DOHH2 (cell line): Measurements from ENCODE around the gene VGLL4.

Experiments
- H3F3A ChIP-seq: fragments of 200-600 bp; sonication (generic), shearing (Covaris generic); 2 replicates; pipeline ENCODE4 v1.6.0; 2016; ENCODE audit warnings: antibody characterized with exemption, mild to moderate bottlenecking; ENCODE audit not compliant: control insufficient read depth, insufficient read depth
- H3K27ac ChIP-seq: fragments of 200-600 bp; sonication (generic); 2 replicates; pipeline ENCODE4 v1.5.1; 2014; ENCODE audit warnings: low read depth, mild to moderate bottlenecking, low read length, moderate library complexity
- H3K27me3 ChIP-seq: fragments of 200-600 bp; sonication (generic); 2 replicates; pipeline ENCODE4 v1.6.1; 2014; ENCODE audit warnings: mild to moderate bottlenecking, low read length, mixed read lengths; ENCODE audit not compliant: control insufficient read depth
- H3K36me3 ChIP-seq: fragments of 200-600 bp; sonication (generic); 2 replicates; pipeline ENCODE4 v1.6.1; 2014; ENCODE audit warnings: mild to moderate bottlenecking, low read length, moderate library complexity, mixed read lengths; ENCODE audit not compliant: control insufficient read depth
- H3K4me1 ChIP-seq: fragments of 200-600 bp; sonication (generic); 2 replicates; pipeline ENCODE4 v1.6.1; 2014; ENCODE audit warnings: mild to moderate bottlenecking, low read length, mixed read lengths; ENCODE audit not compliant: control insufficient read depth
- H3K4me2 ChIP-seq: fragments of 200-600 bp; sonication (generic); 2 replicates; pipeline ENCODE4 v1.6.0; 2014; ENCODE audit warnings: mild to moderate bottlenecking, low read length, moderate library complexity
- H3K4me3 ChIP-seq: fragments of 200-600 bp; sonication (generic); 2 replicates; pipeline ENCODE4 v1.5.1; 2014; ENCODE audit warnings: mild to moderate bottlenecking, low read length, mixed read lengths
- H3K79me2 ChIP-seq: fragments of 200-600 bp; sonication (generic); 2 replicates; pipeline ENCODE4 v1.6.1; 2014; ENCODE audit warnings: mild to moderate bottlenecking, low read length, mixed read lengths; ENCODE audit not compliant: control insufficient read depth
- H3K9me2 ChIP-seq: fragments of 200-600 bp; sonication (generic); replicated peaks from 2 replicates; pipeline ENCODE4 v1.6.1; 2014; ENCODE audit warnings: mild to moderate bottlenecking, low read length, mixed read lengths; ENCODE audit not compliant: control insufficient read depth
- H3K9me3 ChIP-seq: fragments of 200-600 bp; sonication (generic); 2 replicates; pipeline ENCODE4 v1.6.1; 2014; ENCODE audit warnings: antibody characterized with exemption, low read length, mixed read lengths; ENCODE audit not compliant: control insufficient read depth, insufficient read depth
- H4K20me1 ChIP-seq: fragments of 200-600 bp; sonication (generic); 2 replicates; pipeline ENCODE4 v1.6.0; 2014; ENCODE audit warnings: low read depth, mild to moderate bottlenecking, antibody characterized with exemption, low read length, moderate library complexity; ENCODE audit not compliant: control insufficient read depth, insufficient read depth
- CTCF ChIP-seq: fragments of 200-600 bp; sonication (generic); IDR thresholded peaks from one replicate; pipeline ENCODE4 v1.5.1; 2014; ENCODE audit warnings: antibody characterized with exemption, mild to moderate bottlenecking, low read depth, low read length; ENCODE audit not compliant: poor library complexity, severe bottlenecking
- EZH2phosphoT487 ChIP-seq: fragments of 200-600 bp; sonication (generic); IDR thresholded peaks from 2 replicates; pipeline ENCODE4 v1.6.1; 2017; ENCODE audit warnings: borderline replicate concordance, mild to moderate bottlenecking, antibody characterized with exemption, low read length, moderate library complexity, mixed read lengths

The VGLL4 gene

GRCh38 chr3:11606090-11606784 lies 37.5 kb downstream of the VGLL4 start:
- Histone ChIP-seq H3K4me1 (peaks cover 96% of the 10 kb centered on the region), H3K27me3 (no peaks in the 10 kb centered on the region), H3K9me3 (no peaks in the 10 kb centered on the region), H3K36me3 (peaks cover 43% of the 10 kb centered on the region), H3K79me2 (peaks cover 91% of the 10 kb centered on the region), H3K4me3 (peak overlapping the region; percentile 46), H4K20me1 (no peaks in the 10 kb centered on the region), H3K27ac (peak overlapping the region; percentile 76), H3K4me2 (peak overlapping the region; percentile 57), H3K9me2 (no peaks in the 10 kb centered on the region), H3F3A (peaks cover 40% of the 10 kb centered on the region)
- TF ChIP-seq CTCF (no peak), EZH2phosphoT487 (no peak)

GRCh38 chr3:11605398-11605797 lies 38.3 kb downstream of the VGLL4 start:
- peaks cover 91% of the 10 kb centered on the region for H3K79me2 ChIP-seq
- H3K36me3 ChIP-seq, result peaks cover 50% of the 10 kb centered on the region
- H3K27me3 ChIP-seq, result no peaks in the 10 kb centered on the region
- peak overlapping the region; percentile 76 for H3K27ac ChIP-seq
- peak overlapping the region; percentile 57 for H3K4me2 ChIP-seq
- H4K20me1 ChIP-seq, result no peaks in the 10 kb centered on the region
- H3K4me1 ChIP-seq, result peaks cover 96% of the 10 kb centered on the region
- H3K9me3 ChIP-seq, result no peaks in the 10 kb centered on the region
- H3K9me2 ChIP-seq, result no peaks in the 10 kb centered on the region
- H3F3A ChIP-seq, result peaks cover 44% of the 10 kb centered on the region
- TF ChIP-seq EZH2phosphoT487, result no peak
- H3K4me3 ChIP-seq, result peak overlapping the region; percentile 46

- H3F3A ChIP-seq, result peaks cover 44% of the 10 kb centered on the region
- H3K27me3 ChIP-seq, result no peaks in the 10 kb centered on the region
- H3K27ac ChIP-seq, result peak overlapping the region; percentile 98
- H3K79me2 ChIP-seq, result peaks cover 91% of the 10 kb centered on the region
- H3K4me1 ChIP-seq, result peaks cover 96% of the 10 kb centered on the region
- H3K9me3 ChIP-seq, result no peaks in the 10 kb centered on the region
- TF ChIP-seq EZH2phosphoT487 (no peak), CTCF (no peak)
- H3K4me3 ChIP-seq, result peak overlapping the region; percentile 66
- no peaks in the 10 kb centered on the region for H4K20me1 ChIP-seq
- peaks cover 61% of the 10 kb centered on the region for H3K36me3 ChIP-seq
- no peaks in the 10 kb centered on the region for H3K9me2 ChIP-seq
- peak overlapping the region; percentile 82 for H3K4me2 ChIP-seq
Measured at GRCh38 chr3:11604139-11604892, 39.4 kb downstream of the VGLL4 start.

- Histone ChIP-seq H3K4me2 (peak overlapping the region; percentile 82), H3K27ac (peak overlapping the region; percentile 98), H3K4me1 (peaks cover 96% of the 10 kb centered on the region), H3K36me3 (peaks cover 66% of the 10 kb centered on the region), H4K20me1 (no peaks in the 10 kb centered on the region), H3K9me3 (no peaks in the 10 kb centered on the region), H3F3A (peaks cover 44% of the 10 kb centered on the region), H3K27me3 (no peaks in the 10 kb centered on the region), H3K79me2 (peaks cover 91% of the 10 kb centered on the region), H3K4me3 (peak overlapping the region; percentile 66), H3K9me2 (no peaks in the 10 kb centered on the region)
- TF ChIP-seq EZH2phosphoT487 (no peak), CTCF (no peak)
Measured at GRCh38 chr3:11603628-11604027, 40.1 kb downstream of the VGLL4 start.
